CD4-positive, alpha-beta T cell treated with Interleukin-2 at 100 ng/mL for 4 hours (primary cell): ENCODE results near the gene PM20D1.
"Not testable (repeated sequence)": the region's sequence is repeated elsewhere in the genome, so short reads cannot be mapped to it uniquely, and the experiment has no call there.

Experiments
- DNase-seq: peaks from one replicate; pipeline ENCODE4 v3.0.0-alpha.2; 2020; ENCODE audit warnings: low spot score

The PM20D1 gene, protein sequence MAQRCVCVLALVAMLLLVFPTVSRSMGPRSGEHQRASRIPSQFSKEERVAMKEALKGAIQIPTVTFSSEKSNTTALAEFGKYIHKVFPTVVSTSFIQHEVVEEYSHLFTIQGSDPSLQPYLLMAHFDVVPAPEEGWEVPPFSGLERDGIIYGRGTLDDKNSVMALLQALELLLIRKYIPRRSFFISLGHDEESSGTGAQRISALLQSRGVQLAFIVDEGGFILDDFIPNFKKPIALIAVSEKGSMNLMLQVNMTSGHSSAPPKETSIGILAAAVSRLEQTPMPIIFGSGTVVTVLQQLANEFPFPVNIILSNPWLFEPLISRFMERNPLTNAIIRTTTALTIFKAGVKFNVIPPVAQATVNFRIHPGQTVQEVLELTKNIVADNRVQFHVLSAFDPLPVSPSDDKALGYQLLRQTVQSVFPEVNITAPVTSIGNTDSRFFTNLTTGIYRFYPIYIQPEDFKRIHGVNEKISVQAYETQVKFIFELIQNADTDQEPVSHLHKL

DNA sequence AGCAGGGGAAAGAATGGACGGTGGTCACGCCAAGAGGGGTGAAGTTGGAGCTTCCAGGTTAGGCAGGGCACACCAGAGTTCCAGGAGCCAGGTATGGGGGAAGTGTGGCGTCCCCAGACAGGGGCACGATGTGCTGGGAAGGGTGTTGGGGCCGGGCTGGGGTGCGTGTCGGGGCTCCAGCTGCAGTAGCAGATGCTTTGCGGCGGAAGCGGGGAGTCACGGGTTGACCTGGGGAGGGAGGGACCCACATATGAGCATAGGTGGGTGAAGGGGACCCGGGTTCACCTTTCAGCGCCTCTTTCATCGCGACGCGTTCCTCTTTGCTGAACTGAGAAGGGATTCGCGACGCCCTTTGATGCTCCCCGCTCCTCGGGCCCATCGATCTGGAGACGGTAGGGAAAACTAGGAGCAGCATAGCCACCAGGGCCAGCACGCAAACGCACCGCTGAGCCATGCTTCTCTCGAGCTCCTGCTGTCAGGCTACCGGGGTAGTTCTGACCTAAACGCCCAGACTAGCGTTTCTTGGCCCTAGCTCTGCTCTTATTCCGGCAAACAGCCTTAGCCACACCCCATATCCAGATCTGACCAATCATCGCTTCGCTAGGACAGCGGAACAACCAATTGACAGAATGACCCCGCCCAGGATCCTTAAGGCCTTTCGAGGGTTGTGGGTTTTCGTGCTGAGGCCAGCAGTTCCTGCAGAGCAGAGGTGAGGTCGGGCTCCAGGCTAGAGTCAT lies at the start of gene PM20D1:
PM20D1 (minus strand) TSS at position 514 of the 737 bp plus-strand sequence; CDS start at position 454, 60 bp downstream.
- peak; percentile 94 for DNase-seq

DNA sequence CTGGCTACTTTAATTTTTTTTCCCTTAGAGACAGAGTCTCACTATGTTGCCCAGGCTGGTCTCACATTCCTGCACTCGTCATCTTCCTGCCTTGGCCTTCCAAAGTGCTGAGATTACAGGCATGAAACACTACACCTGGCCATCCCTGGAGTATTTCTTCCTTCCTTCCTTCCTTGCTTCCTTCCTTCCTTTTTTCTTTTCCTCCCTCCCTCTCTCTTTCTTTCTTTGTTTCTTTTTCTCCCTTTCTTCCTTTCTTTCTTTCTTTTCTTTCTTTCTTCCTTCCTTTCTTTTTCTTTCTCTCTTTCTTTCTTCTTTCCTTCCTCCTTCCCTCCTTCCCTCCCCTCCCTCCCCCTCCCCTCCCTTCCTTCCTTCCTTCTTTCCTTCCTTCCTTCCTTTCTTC lies 46.4 kb upstream of the PM20D1 start:
- no peak for DNase-seq

- DNase-seq, result not testable (repeated sequence)
Observed at GRCh38 chr1:205894119-205894518, 44.2 kb upstream of the PM20D1 start.

DNA sequence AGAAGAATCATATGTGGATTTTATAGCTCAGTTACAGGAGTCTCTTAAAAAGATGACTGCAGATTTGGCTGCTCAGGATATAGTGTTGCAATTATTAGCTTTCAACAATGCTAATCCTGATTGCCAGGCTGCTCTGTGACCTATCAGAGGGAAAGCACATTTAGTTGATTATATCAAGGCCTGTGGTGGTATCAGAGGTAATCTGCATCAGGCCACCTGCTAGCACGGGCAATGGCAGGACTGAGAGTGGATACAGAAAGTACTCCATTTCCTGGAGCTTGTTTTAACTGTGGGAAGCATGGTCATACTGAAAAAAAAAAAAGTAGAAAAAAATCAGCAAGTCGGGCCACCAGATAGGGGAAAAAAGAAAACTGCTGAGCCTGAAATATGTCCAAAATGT lies 42.2 kb upstream of the PM20D1 start:
- DNase-seq, result not testable (repeated sequence)

DNA sequence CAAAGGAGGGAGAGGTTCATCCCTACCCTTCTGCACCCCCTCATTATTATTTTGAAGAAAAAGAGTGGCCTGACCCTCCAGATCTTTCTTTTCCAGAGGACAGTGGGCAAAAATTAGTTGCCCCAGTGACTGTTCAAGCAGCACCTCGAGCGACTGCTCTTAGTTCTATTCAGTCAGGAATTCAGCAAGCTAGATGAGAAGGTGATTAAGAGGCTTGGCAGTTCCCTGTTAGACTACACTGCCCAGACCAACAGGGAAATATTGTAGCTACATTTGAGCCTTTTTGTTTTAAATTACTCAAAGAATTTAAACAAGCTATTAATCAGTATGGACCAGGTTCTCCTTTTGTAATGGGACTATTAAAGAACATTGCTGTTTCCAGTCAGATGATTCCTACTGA lies 41.5 kb upstream of the PM20D1 start:
- DNase-seq, result not testable (repeated sequence)

GRCh38 chr1:205890631-205891030 lies 40.7 kb upstream of the PM20D1 start:
- DNase-seq, result not testable (repeated sequence)

DNA sequence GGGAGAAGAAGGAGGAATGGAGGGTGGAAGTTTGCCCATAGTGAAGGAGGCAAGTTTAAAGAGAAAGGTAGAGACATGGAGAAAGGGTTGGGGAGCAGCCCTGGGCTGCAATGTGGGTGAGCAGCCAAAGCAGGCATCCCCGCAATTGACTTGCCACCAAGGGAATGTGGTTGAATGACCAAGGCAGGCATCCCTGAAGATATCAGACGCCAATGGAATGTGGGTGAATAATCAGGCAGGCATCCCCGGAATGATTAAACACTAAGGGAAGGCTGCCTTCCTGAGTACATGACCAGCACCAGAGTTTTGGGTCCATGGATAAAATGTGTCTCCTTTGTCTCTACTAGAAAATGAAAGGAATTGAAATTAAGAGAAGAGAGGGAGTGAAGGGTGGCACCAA lies 39.8 kb upstream of the PM20D1 start:
- not testable (repeated sequence) for DNase-seq

GRCh38 chr1:205889006-205889405 lies 39.1 kb upstream of the PM20D1 start:
- not testable (repeated sequence) for DNase-seq

GRCh38 chr1:205883792-205884191 lies 33.9 kb upstream of the PM20D1 start:
- no peak for DNase-seq

- no peak for DNase-seq
Observed at GRCh38 chr1:205880923-205881322, 31.0 kb upstream of the PM20D1 start.

DNA sequence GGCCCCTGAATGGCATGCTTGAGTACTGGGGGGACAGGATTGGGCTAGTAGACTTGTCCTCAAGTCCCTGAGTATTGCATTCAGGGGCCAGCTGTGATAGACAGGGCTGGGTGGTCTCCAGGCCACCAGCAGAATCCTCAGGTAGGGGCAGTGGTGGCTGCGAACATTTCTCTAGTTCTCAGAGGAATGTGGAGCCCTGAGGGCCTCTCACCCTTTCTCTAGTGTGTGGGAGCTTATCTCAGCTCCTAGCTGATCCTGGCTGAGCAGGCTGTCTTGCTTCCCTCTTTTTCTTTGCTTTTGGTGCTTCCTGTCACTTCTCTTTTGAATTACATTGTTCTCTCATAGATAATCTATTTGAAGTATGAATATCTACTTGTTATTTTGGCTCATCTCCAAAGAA lies 30.0 kb upstream of the PM20D1 start:
- no peak for DNase-seq

GRCh38 chr1:205878026-205878425 lies 28.1 kb upstream of the PM20D1 start:
- DNase-seq, result no peak

DNA sequence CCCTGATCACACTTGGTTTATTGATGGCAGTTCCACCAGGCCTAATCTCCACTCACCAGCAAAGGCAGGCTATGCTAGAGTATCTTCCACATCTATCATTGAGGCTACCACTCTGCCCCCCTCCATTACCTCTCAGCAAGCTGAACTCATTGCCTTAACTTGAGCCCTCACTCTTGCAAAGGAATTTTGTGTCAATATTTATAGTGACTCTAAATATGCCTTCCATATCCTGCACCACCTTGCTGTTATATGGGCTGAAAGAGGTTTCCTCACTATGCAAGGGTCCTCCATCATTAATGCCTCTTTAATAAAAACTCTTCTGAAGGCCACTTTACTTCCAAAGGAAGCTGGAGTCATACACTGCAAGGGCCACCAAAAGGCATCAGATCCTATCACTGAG lies 23.2 kb upstream of the PM20D1 start:
- not testable (repeated sequence) for DNase-seq

- DNase-seq, result no peak
Observed at GRCh38 chr1:205870236-205870635, 20.3 kb upstream of the PM20D1 start.

DNA sequence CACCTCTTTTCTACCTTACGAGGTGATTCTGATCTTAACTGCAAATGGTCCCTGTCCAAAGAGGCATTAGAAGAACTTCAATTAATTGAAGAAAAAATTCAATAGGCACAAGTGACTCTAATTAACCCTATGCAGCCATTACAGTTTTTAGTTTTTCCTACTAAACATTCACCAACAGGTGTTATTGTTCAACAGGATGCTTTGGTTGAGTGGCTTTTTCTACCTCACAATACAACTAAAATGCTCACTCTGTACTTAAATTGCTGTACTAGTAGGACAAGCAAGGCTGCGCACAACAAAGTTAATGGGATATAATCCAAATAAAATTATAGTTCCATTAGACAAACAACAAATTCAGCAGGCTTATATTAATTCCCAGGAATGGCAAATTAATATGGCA lies 11.6 kb upstream of the PM20D1 start:
- no peak for DNase-seq

DNA sequence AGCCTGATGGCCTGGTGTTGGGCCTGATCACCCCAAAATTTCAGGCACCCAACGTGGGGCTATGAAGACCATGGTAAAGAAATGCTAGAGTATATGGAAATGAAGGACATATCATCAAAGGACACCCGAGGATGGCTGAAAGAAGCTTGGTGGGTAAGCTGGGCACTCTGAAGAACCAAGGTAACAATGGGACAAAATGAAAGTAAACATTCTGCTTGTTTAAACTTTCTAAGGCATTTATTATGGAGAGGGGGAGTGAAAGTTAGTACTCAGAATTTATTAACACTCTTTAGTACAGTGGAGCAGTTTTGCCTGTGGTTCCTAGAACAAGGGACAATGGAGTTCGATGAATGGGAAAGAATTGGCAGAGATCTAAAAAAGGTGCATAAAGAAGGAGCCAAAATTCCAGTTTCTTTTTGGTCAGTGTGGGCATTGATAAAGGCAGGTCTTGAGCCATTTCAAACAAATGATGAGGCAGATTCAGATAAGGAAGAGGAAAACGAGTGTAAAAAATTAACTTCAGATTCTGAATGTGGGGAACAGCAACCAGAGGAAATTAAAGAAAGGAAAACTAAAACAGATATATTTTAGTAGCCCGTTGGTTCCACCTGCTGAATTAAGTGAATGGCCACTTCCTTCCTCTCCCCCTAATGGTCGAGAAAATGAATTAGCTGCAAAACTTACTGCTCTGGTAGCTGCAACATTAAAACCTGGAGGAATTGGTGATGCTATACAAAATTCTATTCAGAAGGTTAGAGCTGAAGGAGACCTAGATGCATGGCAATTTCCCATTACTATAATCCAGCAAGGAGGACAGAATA lies 8.4 kb upstream of the PM20D1 start:
- no peak for DNase-seq

DNA sequence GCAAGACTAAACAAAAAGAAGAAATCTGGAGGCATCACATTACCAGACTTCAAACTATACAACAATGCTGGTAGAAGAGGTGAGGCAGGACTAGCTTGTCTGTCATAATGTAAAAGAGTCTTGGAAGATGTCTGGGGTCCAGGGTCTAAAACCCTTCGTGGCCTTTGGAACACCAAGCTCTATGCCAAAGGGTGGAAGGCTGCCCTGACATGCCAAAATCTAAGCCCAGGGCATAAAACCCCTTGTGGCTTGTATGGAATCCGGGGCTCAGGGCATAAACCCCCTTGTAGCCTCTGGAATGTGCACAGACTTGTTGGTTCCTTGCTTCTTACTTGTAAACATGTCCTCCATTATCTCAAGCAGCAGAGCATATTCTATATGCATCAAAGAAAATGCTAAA lies 7.6 kb upstream of the PM20D1 start:
- not testable (repeated sequence) for DNase-seq

DNA sequence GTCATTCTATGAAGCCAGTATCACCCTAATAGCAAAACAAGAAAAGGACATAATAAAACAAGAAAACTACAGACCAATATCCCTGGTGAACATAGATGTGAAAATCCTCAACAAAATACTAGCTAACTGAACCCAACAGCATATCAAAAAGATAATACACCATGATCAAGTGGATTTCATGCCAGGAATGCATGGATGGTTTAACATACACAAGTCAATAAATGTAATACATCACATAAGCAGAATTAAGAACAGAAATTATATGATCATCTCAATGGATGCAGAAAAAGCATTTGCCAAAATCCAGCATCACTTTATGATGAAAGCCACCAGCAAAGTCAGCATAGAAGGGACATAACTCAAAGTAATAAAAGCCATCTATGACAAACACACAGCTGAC lies 6.5 kb upstream of the PM20D1 start:
- DNase-seq, result no peak

DNA sequence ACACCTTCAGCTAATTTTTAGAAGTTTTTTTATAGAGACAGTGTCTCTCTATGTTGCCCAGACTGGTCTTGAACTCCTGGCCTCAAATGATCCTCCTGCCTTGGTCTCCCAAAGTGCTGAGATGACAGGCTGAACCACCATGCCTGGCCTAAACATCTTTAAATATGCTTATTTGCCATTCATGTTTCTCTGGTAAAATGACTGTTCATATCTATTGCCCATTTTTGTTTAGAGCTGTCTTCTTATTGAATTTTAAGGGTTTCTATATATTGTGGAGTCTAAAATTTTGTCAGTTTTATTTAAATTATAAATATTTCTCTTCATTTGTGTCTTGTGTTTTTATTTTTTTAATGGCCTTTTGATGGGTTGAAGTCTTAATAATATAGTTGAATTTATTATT lies 3.0 kb upstream of the PM20D1 start:
- no peak for DNase-seq

DNA sequence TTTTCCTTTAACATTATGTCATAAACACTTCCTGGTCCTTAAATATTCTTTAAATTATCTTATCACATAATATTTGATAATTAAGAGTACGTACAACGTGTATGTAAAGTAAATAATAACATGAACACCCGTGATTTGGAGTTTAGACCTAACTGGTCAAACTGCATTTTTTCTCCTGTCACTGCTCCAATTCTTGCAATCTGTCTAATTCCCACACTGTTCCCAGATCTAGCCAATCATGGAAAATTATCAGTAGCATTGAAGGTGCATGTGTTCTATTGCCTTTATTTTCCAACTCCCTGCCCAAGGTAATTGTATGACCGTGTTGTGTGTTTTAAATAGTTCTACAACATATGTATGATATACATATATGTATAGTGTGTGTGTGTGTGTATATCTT lies 2.1 kb upstream of the PM20D1 start:
- no peak for DNase-seq

- no peak for DNase-seq
Observed at GRCh38 chr1:205843036-205843859, 6.7 kb downstream of the PM20D1 start.
